ENCODE results near the gene ARL10. TPM values are rescaled to one million over a fixed set of nuclear protein-coding genes. Genes with fewer than 3 reads are reported as not detected.

Gene ARL10
- total RNA-seq = 12.5 and 13.7 TPM in 2 replicates

GRCh38 chr5:176365351-176366231, at the start of gene ARL10:
Gene ARL10 (plus strand): TSS chr5:176365487. CDS start chr5:176365564, 77 bp downstream.

GRCh38 chr5:176361437-176362232, 3.7 kb upstream of the ARL10 start, which contains the start of gene KIAA1191:
Gene KIAA1191 (minus strand): TSS chr5:176361764. CDS start chr5:176359508, 2,256 bp downstream.

GRCh38 chr5:176388444-176389134, 23.3 kb downstream of the ARL10 start, which contains the start of the genes HIGD2A and NOP16:
Gene HIGD2A (plus strand): TSS chr5:176388751. CDS start chr5:176388820, 69 bp downstream.
Gene NOP16 (minus strand): TSS chr5:176388598. CDS start chr5:176388539, 59 bp downstream.

GRCh38 chr5:176415952-176416924, 51.0 kb downstream of the ARL10 start, which contains the start of gene CLTB:
Gene CLTB (minus strand): TSS chr5:176416539. CDS start chr5:176416363, 176 bp downstream.

Other genes with a start within 250 kb of the ARL10 start
- 5.2 and 6.7 TPM in 2 replicates for gene SIMC1, start 127.1 kb upstream of the ARL10 start, total RNA-seq
- 65.5 and 68.2 TPM in 2 replicates for gene KIAA1191, start 3.7 kb upstream of the ARL10 start, total RNA-seq
- 11.4 and 20.0 TPM in 2 replicates for gene NOP16, start 23.1 kb downstream of the ARL10 start, total RNA-seq
- 17.0 and 25.4 TPM in 2 replicates for gene HIGD2A, start 23.3 kb downstream of the ARL10 start, total RNA-seq
- 89.4 and 139 TPM in 2 replicates for gene CLTB, start 51.1 kb downstream of the ARL10 start, total RNA-seq
- 36.5 and 38.3 TPM in 2 replicates for gene FAF2, start 82.9 kb downstream of the ARL10 start, total RNA-seq
- 1.00 and 1.7 TPM in 2 replicates for gene RNF44, start 171.9 kb downstream of the ARL10 start, total RNA-seq
- not detected in 2 replicates for gene CDHR2, start 183.9 kb downstream of the ARL10 start, total RNA-seq
- 4.4 and 9.8 TPM in 2 replicates for gene GPRIN1, start 244.7 kb downstream of the ARL10 start, total RNA-seq